ENCODE data around the gene GTPBP3.

GTPBP3 gene

DNA sequence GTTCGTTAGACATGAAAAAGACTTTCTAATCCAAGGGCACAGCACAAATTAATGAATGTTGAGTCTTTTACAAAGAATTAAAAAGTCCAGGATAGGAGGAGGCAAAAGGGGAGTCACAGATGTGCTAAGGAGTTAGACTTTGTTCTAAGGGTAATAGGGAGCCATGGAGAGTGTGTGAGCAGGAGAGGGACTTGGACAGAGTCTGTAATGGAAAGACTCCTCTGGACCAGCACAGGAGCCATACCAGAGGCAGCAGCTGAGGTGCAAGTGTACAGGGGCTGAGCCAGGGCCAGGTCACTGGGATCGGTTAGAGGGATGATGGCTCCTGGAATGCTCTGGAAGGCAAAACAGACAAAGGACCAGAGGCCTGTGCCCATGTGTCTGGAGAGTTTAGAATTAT lies 10.5 kb downstream of the GTPBP3 start:
- Histone ChIP-seq H3K27ac (peak overlapping the region; percentile 39 to 47), H3K4me1 (peaks cover 0 to 38% (median 31%) of the 10 kb centered on the region in 4 donors), H3K9me3 (no peaks in the 10 kb centered on the region), H3K36me3 (no peaks in the 10 kb centered on the region), H3K27me3 (peaks cover 0 to 5% of the 10 kb centered on the region in 2 donors), H3K4me3 (no peak overlapping the region)
- no peak for DNase-seq
- intact Hi-C loops (cut with DNase I; ENCODE audit: low total_unique reads): no loop called here
- TF ChIP-seq CTCF (IDR thresholded peaks at IDR 0.05): no peak

- H3K36me3 ChIP-seq: no peaks in the 10 kb centered on the region
- DNase-seq: peak; percentile 75 to 82
- intact Hi-C loops (cut with DNase I; ENCODE audit: low total_unique reads): no loop called here
- H3K27ac ChIP-seq: peak overlapping the region; percentile 39 to 47
- H3K9me3 ChIP-seq: no peaks in the 10 kb centered on the region
- peaks cover 0 to 40% (median 31%) of the 10 kb centered on the region in 4 donors for H3K4me1 ChIP-seq
- peaks cover 0 to 5% of the 10 kb centered on the region in 2 donors for H3K27me3 ChIP-seq
- no peak for TF ChIP-seq CTCF (IDR thresholded peaks at IDR 0.05)
- peak overlapping the region in 1 of 2 donors; percentile 13 for H3K4me3 ChIP-seq
Measured at GRCh38 chr19:17348700-17349099, 11.3 kb downstream of the GTPBP3 start.

GRCh38 chr19:17351815-17352435 lies 14.6 kb downstream of the GTPBP3 start:
- no peak for TF ChIP-seq CTCF (IDR thresholded peaks at IDR 0.05)
- no peak for DNase-seq
- no peaks in the 10 kb centered on the region for H3K9me3 ChIP-seq
- H3K36me3 ChIP-seq: no peaks in the 10 kb centered on the region
- intact Hi-C loops (cut with DNase I; ENCODE audit: low total_unique reads): no loop called here
- peaks cover 0 to 28% (median 24%) of the 10 kb centered on the region in 4 donors for H3K4me1 ChIP-seq
- no peak overlapping the region for H3K4me3 ChIP-seq
- H3K27me3 ChIP-seq: peaks cover 0 to 5% of the 10 kb centered on the region in 2 donors
- no peak overlapping the region for H3K27ac ChIP-seq

DNA sequence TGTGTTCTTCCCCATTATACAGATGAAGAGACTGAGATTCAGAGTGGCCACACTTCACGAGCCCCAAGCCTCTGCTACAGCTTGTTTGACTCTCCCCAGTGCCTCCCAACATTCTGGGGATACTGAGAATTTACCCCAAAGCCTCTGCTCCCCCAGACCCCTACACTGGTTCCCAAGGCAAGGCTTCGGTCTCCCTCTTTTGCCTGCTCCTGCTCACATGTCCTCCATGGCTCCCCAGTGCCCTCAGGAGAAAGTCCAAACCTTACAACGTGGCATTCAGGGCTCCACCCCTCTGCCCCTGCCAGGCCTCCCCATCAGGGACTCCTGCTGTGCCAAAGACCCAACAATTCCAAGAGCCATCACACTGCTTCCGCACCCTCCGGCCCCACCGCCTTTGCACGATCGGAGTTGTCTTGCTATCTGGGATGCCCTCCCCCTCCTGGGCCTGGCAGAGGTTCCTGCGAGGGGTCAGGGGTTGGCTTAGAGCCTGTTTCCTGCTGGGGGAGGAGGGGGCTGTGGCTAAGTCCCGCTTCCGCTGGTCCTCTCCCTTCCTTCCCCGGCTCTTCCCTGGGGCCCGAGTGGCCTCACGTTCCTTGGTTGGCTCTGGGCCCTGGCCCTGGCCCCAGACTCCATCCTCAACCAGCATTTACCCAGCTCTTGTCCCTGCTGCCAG lies 15.4 kb downstream of the GTPBP3 start:
- Histone ChIP-seq H3K4me3 (no peak overlapping the region), H3K9me3 (no peaks in the 10 kb centered on the region), H3K4me1 (peaks cover 0 to 22% (median 16%) of the 10 kb centered on the region in 4 donors), H3K27me3 (peaks cover 0 to 5% of the 10 kb centered on the region in 2 donors), H3K27ac (no peak overlapping the region), H3K36me3 (no peaks in the 10 kb centered on the region)
- TF ChIP-seq CTCF (IDR thresholded peaks at IDR 0.05): no peak
- intact Hi-C loops (cut with DNase I; ENCODE audit: low total_unique reads): no loop called here
- no peak for DNase-seq

GRCh38 chr19:17353386-17353785 lies 16.0 kb downstream of the GTPBP3 start:
- Histone ChIP-seq H3K27ac (no peak overlapping the region), H3K27me3 (peaks cover 0 to 5% of the 10 kb centered on the region in 2 donors), H3K9me3 (no peaks in the 10 kb centered on the region), H3K36me3 (no peaks in the 10 kb centered on the region), H3K4me1 (peaks cover 0 to 20% (median 10%) of the 10 kb centered on the region in 4 donors), H3K4me3 (no peak overlapping the region)
- TF ChIP-seq CTCF (IDR thresholded peaks at IDR 0.05): no peak
- intact Hi-C loops (cut with DNase I; ENCODE audit: low total_unique reads): no loop called here
- DNase-seq: no peak

Measured in tibial artery (tissue), 4 donors.